DND-41 (cell line): Measurements from ENCODE around the gene ARHGDIB.

Experiments used
- ATAC-seq: fragments of 200-7000 bp; cut with Tn5 transposase; 3 replicates; pipeline ENCODE4 v1.9.1; 2021; ENCODE audit warnings: low read depth; ENCODE audit not compliant: insufficient read depth
- DNase-seq: peaks from one replicate; pipeline ENCODE4 v3.0.0-alpha.2; 2020
- H2AFZ ChIP-seq: 2 replicates; pipeline ENCODE4 v1.6.0; 2012; ENCODE audit warnings: low read depth, low read length
- H3K27ac ChIP-seq: 2 replicates; pipeline ENCODE4 v1.5.1; 2012; ENCODE audit warnings: low read length, inconsistent platforms
- H3K27me3 ChIP-seq: fragments of 200-600 bp; sonication (generic); 2 replicates; pipeline ENCODE4 v1.6.0; 2012; ENCODE audit warnings: low read length, mild to moderate bottlenecking, inconsistent platforms; ENCODE audit not compliant: insufficient read depth, poor library complexity
- H3K36me3 ChIP-seq: 2 replicates; pipeline ENCODE4 v1.5.1; 2012; ENCODE audit warnings: low read length, inconsistent platforms; ENCODE audit not compliant: insufficient read depth
- H3K4me1 ChIP-seq: 2 replicates; pipeline ENCODE4 v1.5.1; 2012; ENCODE audit warnings: mild to moderate bottlenecking, low read length; ENCODE audit not compliant: insufficient read depth
- H3K4me2 ChIP-seq: 2 replicates; pipeline ENCODE4 v1.6.0; 2012; ENCODE audit warnings: mild to moderate bottlenecking, moderate library complexity, low read length, inconsistent platforms; ENCODE audit not compliant: insufficient read depth
- H3K4me3 ChIP-seq, 2 experiments: fragments of 200-600 bp in 1 of 2; shearing (Covaris generic) in 1 of 2; 2 replicates each; pipeline ENCODE4 v1.5.1; 2012 to 2016; ENCODE audit warnings: inconsistent platforms in 2 of 2, low read length in 2 of 2, mild to moderate bottlenecking in 2 of 2, low read depth in 1 of 2, moderate library complexity in 1 of 2
- H3K79me2 ChIP-seq: 2 replicates; pipeline ENCODE4 v1.6.0; 2012; ENCODE audit warnings: low read length, inconsistent platforms; ENCODE audit not compliant: insufficient read depth
- H3K9ac ChIP-seq: 2 replicates; pipeline ENCODE4 v1.6.0; 2012; ENCODE audit warnings: low read depth, mild to moderate bottlenecking, inconsistent platforms, low read length, moderate library complexity
- H3K9me3 ChIP-seq: 2 replicates; pipeline ENCODE4 v1.5.1; 2012; ENCODE audit warnings: low read length, moderate library complexity, mild to moderate bottlenecking, inconsistent platforms; ENCODE audit not compliant: insufficient read depth, severe bottlenecking
- H4K20me1 ChIP-seq: 2 replicates; pipeline ENCODE4 v1.6.0; 2012; ENCODE audit warnings: low read length; ENCODE audit not compliant: insufficient read depth
- EZH2 ChIP-seq: IDR thresholded peaks from 3 replicates; pipeline ENCODE4 v1.6.1; 2012; ENCODE audit warnings: borderline replicate concordance, low read depth, mild to moderate bottlenecking, moderate library complexity, low read length, inconsistent platforms; ENCODE audit not compliant: severe bottlenecking
- TF ChIP-seq, protein P1 (sequence below): IDR thresholded peaks from 2 replicates; pipeline ENCODE4 v1.5.1; 2012; ENCODE audit warnings: borderline replicate concordance, low read length, moderate library complexity, mild to moderate bottlenecking; ENCODE audit not compliant: poor library complexity, severe bottlenecking; ENCODE audit errors: extremely low read depth

ARHGDIB gene

DNA sequence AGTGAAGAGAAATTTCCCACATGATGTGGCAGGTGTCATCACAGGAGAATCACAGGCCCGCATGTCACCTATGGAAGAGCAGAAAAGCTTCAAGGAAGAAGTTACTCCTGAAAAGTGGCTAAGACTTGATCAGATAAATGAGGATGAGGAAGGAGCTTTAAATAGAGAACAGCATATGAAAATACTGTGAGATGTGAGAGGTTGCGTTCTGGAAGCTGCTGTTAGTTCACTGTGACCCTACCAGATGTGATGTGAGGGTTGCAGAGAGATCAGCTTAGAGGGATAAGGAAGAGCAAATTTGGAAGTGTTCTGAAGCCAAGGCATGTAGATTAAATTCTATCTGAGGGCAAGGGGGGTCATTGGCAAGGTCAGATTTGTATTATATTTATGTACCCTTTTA lies 40.2 kb downstream of the ARHGDIB start:
- peak overlapping the region; percentile 58; the same call in 1 of the 2 replicates for H2AFZ ChIP-seq
- H3K9ac ChIP-seq: no peak overlapping the region; the same call in 1 of the 2 replicates

DNA sequence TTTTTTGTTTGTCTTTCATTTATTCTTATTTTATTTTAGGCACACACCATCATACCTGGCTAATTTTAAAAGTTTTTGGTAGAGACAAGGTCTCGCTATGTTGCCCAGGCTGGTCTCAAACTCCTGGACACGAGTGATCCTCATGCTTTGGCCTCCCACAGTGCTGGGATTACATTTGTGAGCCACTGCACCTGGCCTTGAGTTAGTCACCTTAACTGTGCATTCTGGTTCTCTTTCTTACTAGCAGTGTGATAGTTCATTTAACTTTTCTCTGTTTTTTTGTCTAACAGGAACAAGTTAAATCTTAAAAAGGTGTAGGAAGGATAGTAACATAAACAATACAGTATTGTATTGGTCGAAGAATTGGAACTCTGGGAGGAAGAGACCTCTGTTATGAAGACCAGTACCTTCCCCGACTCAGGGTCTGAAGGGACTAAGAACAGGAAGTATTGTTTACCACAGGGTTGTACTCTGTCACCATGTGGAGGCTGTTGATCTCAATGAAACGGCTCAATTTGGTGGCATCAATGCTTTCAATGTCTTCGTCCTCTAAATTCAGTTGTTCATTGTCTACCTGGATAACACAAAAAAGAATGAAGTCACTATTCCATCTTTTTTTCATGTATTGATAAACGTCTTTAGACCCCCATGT lies 40.8 kb downstream of the ARHGDIB start:
- Histone ChIP-seq H3K4me3 (no peak overlapping the region), H4K20me1 (no peaks in the 10 kb centered on the region), H3K4me1 (peaks cover 40% of the 10 kb centered on the region), H3K27me3 (no peaks in the 10 kb centered on the region), H3K4me2 (peak overlapping the region; percentile 2; the same call in 1 of the 2 replicates), H2AFZ (peak overlapping the region; percentile 58), H3K36me3 (peaks cover 19% of the 10 kb centered on the region), H3K79me2 (no peaks in the 10 kb centered on the region), H3K9ac (no peak overlapping the region; the same call in 1 of the 2 replicates), H3K27ac (peak overlapping the region; percentile 38), H3K9me3 (no peaks in the 10 kb centered on the region)
- ATAC-seq (peak; percentile 82), DNase-seq (no peak)
- TF ChIP-seq EZH2: no peak
- TF ChIP-seq, protein P1, sequence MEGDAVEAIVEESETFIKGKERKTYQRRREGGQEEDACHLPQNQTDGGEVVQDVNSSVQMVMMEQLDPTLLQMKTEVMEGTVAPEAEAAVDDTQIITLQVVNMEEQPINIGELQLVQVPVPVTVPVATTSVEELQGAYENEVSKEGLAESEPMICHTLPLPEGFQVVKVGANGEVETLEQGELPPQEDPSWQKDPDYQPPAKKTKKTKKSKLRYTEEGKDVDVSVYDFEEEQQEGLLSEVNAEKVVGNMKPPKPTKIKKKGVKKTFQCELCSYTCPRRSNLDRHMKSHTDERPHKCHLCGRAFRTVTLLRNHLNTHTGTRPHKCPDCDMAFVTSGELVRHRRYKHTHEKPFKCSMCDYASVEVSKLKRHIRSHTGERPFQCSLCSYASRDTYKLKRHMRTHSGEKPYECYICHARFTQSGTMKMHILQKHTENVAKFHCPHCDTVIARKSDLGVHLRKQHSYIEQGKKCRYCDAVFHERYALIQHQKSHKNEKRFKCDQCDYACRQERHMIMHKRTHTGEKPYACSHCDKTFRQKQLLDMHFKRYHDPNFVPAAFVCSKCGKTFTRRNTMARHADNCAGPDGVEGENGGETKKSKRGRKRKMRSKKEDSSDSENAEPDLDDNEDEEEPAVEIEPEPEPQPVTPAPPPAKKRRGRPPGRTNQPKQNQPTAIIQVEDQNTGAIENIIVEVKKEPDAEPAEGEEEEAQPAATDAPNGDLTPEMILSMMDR: no peak

More for the DNA sequence above, 40.2 kb downstream of the ARHGDIB start:
- peaks cover 34% of the 10 kb centered on the region for H3K4me1 ChIP-seq
- no peak overlapping the region for H3K4me3 ChIP-seq
- H3K4me2 ChIP-seq: peak overlapping the region; percentile 2; the same call in 1 of the 2 replicates
- H3K79me2 ChIP-seq: no peaks in the 10 kb centered on the region
- peak overlapping the region; percentile 38 for H3K27ac ChIP-seq
- H3K27me3 ChIP-seq: no peaks in the 10 kb centered on the region
- TF ChIP-seq EZH2: no peak
- ATAC-seq (peak; percentile 38; the same call in 1 of the 3 replicates), DNase-seq (no peak)
- H3K36me3 ChIP-seq: peaks cover 19% of the 10 kb centered on the region
- no peaks in the 10 kb centered on the region for H3K9me3 ChIP-seq
- no peaks in the 10 kb centered on the region for H4K20me1 ChIP-seq

DNA sequence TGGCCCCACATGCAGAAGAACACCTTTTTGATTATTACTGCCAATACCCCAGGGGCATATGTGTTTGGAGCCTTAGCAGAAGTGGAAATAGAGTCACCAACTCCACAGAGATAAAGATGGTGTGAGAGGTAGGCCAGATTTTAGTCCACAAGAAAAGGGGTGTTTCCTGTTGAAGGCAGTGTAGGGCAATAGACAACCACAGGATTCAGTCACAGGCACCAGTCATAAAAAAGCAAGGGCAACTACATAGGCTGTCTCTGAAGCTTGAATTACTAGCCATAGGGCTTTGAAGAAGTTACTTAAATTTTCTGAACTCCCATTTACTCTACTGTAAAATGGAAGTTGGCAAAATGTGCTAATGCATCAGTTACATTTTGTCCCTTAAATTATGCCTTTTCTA lies 41.9 kb downstream of the ARHGDIB start:
- H2AFZ ChIP-seq: no peak overlapping the region
- no peak overlapping the region for H3K4me3 ChIP-seq
- DNase-seq (no peak), ATAC-seq (0 out of 3 replicates have a peak, but pooled peaks have one; percentile 34)
- H3K27me3 ChIP-seq: no peaks in the 10 kb centered on the region
- no peak for TF ChIP-seq EZH2
- TF ChIP-seq, protein P1: no peak
- H3K79me2 ChIP-seq: no peaks in the 10 kb centered on the region
- peak overlapping the region; percentile 30; the same call in 1 of the 2 replicates for H3K27ac ChIP-seq
- H4K20me1 ChIP-seq: no peaks in the 10 kb centered on the region
- H3K36me3 ChIP-seq: peaks cover 19% of the 10 kb centered on the region
- no peak overlapping the region for H3K9ac ChIP-seq
- peaks cover 45% of the 10 kb centered on the region for H3K4me1 ChIP-seq
- no peaks in the 10 kb centered on the region for H3K9me3 ChIP-seq
- H3K4me2 ChIP-seq: no peak overlapping the region

DNA sequence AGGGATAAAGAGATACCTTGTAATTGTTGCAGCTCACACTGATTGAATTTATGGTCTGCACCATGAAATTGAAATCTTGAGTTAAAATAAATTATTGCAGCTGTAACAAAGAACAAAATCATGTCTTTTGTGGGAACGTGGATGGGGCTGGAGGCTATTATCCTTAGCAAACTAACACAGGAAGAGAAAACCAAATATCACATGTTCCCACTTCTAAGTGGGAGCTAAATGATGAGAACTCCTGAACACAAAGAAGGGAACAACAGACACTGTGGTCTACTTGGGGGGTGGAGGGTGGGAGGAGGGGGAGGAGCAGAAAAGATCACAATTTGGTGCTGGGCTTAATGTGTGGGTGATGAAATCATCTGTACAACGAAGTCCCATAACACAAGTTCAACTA lies 45.7 kb downstream of the ARHGDIB start:
- H3K9ac ChIP-seq: no peak overlapping the region
- no peak overlapping the region for H2AFZ ChIP-seq
- no peaks in the 10 kb centered on the region for H3K27me3 ChIP-seq
- DNase-seq (peak; percentile 30), ATAC-seq (peak; percentile 50; the same call in 1 of the 3 replicates)
- no peak overlapping the region; the same call in 1 of the 2 replicates for H3K4me2 ChIP-seq
- H3K27ac ChIP-seq: peak overlapping the region; percentile 35; the same call in 1 of the 2 replicates
- no peak overlapping the region for H3K4me3 ChIP-seq
- no peaks in the 10 kb centered on the region for H3K9me3 ChIP-seq
- peaks cover 41% of the 10 kb centered on the region for H3K4me1 ChIP-seq
- TF ChIP-seq EZH2: no peak
- TF ChIP-seq, protein P1: no peak
- no peaks in the 10 kb centered on the region for H3K79me2 ChIP-seq
- peaks cover 29% of the 10 kb centered on the region for H3K36me3 ChIP-seq
- no peaks in the 10 kb centered on the region for H4K20me1 ChIP-seq
